Stomach (tissue), 4 donors: Measurements from ENCODE around the gene GNG7.

Source experiments
- POLR2A ChIP-seq, 4 donors: fragments of 450-650 bp; IDR thresholded peaks; one replicate each; pipeline ENCODE4 v1.6.1; 2016; ENCODE audit warnings: antibody characterized with exemption in 4 of 4, control low read depth in 2 of 4, mild to moderate bottlenecking in 1 of 4, moderate library complexity in 1 of 4
- POLR2AphosphoS5 ChIP-seq, 3 donors: sonication (generic); formaldehyde crosslinking; IDR thresholded peaks; one replicate each; pipeline ENCODE4 v1.6.1; 2016; ENCODE audit warnings: antibody characterized with exemption in 3 of 3
- TF ChIP-seq, protein P1 (sequence below), 7 experiments: fragments of 450-650 bp in 4 of 7; fragments of 200-600 bp in 3 of 7; sonication (generic) in 3 of 7; IDR thresholded peaks; one replicate each; pipeline ENCODE4 v1.5.1; 2016 to 2019; ENCODE audit warnings: antibody characterized with exemption in 7 of 7, control low read depth in 2 of 7, mild to moderate bottlenecking in 1 of 7

DNA sequence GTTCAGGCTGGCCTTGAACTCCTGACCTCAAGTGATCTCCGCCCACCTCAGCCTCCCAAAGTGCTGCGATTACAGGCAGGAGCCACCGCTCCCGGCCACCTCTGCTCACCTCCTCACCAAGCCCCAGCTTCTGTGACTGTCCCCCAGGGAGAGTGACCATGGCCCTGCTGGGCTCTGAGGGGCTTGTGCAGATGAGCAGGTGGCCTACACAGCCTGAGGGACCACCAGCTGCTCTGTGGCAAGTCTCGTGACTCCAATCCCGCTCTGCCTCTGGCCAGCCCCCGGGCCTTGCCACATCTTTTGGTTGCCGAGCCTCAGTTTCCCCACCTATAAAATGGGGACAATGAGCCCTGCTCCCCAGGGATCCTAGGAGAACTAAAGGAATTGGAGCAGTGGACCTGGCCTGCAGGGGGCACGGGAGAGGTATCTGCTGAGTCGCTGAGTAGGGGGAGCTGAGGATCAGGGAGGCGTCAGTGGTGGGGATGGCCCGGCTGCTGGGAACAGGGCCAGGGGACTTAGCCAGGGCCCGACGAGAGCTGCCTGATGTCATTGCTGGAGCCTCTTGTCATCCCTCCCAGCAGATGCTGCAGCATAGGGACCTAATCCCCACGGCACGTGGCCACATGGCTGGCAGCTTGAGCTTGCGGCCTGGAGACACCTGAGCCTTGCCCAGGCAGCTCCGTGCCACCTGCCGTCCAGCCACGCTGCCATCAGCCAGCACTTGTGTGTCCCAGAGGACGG lies 151.9 kb downstream of the GNG7 start:
- TF ChIP-seq, protein P1, sequence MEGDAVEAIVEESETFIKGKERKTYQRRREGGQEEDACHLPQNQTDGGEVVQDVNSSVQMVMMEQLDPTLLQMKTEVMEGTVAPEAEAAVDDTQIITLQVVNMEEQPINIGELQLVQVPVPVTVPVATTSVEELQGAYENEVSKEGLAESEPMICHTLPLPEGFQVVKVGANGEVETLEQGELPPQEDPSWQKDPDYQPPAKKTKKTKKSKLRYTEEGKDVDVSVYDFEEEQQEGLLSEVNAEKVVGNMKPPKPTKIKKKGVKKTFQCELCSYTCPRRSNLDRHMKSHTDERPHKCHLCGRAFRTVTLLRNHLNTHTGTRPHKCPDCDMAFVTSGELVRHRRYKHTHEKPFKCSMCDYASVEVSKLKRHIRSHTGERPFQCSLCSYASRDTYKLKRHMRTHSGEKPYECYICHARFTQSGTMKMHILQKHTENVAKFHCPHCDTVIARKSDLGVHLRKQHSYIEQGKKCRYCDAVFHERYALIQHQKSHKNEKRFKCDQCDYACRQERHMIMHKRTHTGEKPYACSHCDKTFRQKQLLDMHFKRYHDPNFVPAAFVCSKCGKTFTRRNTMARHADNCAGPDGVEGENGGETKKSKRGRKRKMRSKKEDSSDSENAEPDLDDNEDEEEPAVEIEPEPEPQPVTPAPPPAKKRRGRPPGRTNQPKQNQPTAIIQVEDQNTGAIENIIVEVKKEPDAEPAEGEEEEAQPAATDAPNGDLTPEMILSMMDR (IDR thresholded peaks at IDR 0.05) = no peak
- TF ChIP-seq POLR2AphosphoS5 (IDR thresholded peaks at IDR 0.05) (no peak), POLR2A (IDR thresholded peaks at IDR 0.05) (no peak)
